IMR-90 (cell line): ENCODE results near the gene STK36. TPM values are rescaled to one million over a fixed set of nuclear protein-coding genes. Genes with fewer than 3 reads are reported as not detected.

Source experiments
- ATAC-seq: fragments of 200-7000 bp; cut with Tn5 transposase; 2 replicates; pipeline ENCODE4 v1.9.1; 2020; ENCODE audit warnings: low read depth, mild to moderate bottlenecking, moderate library complexity
- BruUV-seq: library from RNA; stranded (reverse); fragments of 400-500 nt; replicated peaks from 2 replicates; lab custom pipeline; 2021; lab: Mats Ljungman, UMichigan
- CTCF ChIA-PET: fragments of 300-600 bp; formaldehyde crosslinking; extraction: SDS; loops from one replicate; lab custom pipeline; 2021; ENCODE audit warnings: antibody characterized with exemption; lab: Yijun Ruan, JAX
- POLR2A ChIA-PET: fragments of 300-600 bp; sonication (Branson Sonifier 250); formaldehyde crosslinking; loops from one replicate; lab custom pipeline; 2022; ENCODE audit warnings: antibody characterized with exemption; ENCODE audit not compliant: unreplicated experiment; lab: Charles Lee
- DNase-seq: peaks from one replicate; pipeline ENCODE4 v3.0.0; 2013
- H2AFZ ChIP-seq: replicated peaks from 2 replicates; pipeline ENCODE3; 2013; ENCODE audit warnings: low read length, mild to moderate bottlenecking; ENCODE audit not compliant: poor library complexity
- H2AK5ac ChIP-seq: 2 replicates; pipeline ENCODE4 v1.6.1; 2013; ENCODE audit warnings: low read depth, low read length, inconsistent platforms
- H2AK9ac ChIP-seq: replicated peaks from 2 replicates; pipeline ENCODE3; 2013; ENCODE audit warnings: mild to moderate bottlenecking, low read depth, low read length, moderate library complexity; ENCODE audit not compliant: poor library complexity
- H2BK120ac ChIP-seq: 2 replicates; pipeline ENCODE4 v1.6.1; 2013; ENCODE audit warnings: low read depth, low read length, inconsistent platforms
- H2BK15ac ChIP-seq: 3 replicates; pipeline ENCODE4 v1.6.1; 2013; ENCODE audit warnings: low read depth, low read length, inconsistent platforms
- H2BK20ac ChIP-seq: 2 replicates; pipeline ENCODE4 v1.6.1; 2013; ENCODE audit warnings: low read depth, mild to moderate bottlenecking, inconsistent platforms, low read length, moderate library complexity
- H2BK5ac ChIP-seq: 2 replicates; pipeline ENCODE4 v1.6.1; 2013; ENCODE audit warnings: mild to moderate bottlenecking, low read depth, low read length, inconsistent platforms; ENCODE audit not compliant: poor library complexity, severe bottlenecking
- H3K14ac ChIP-seq: replicated peaks from 2 replicates; pipeline ENCODE4 v1.6.1; 2013; ENCODE audit warnings: low read depth, low read length, inconsistent platforms
- H3K18ac ChIP-seq: 2 replicates; pipeline ENCODE4 v1.6.1; 2013; ENCODE audit warnings: low read depth, low read length, control low read depth
- H3K23ac ChIP-seq: 2 replicates; pipeline ENCODE4 v1.6.1; 2013; ENCODE audit warnings: low read depth, low read length, inconsistent platforms
- H3K27ac ChIP-seq: 2 replicates; pipeline ENCODE4 v1.5.1; 2013; ENCODE audit warnings: mild to moderate bottlenecking, control low read depth, low read length; ENCODE audit not compliant: insufficient read depth
- H3K27me3 ChIP-seq: 2 replicates; pipeline ENCODE4 v1.6.1; 2013; ENCODE audit warnings: low read length; ENCODE audit not compliant: control insufficient read depth, insufficient read depth
- H3K36me3 ChIP-seq: 2 replicates; pipeline ENCODE4 v1.6.1; 2013; ENCODE audit warnings: low read length, mixed read lengths; ENCODE audit not compliant: control insufficient read depth, insufficient read depth
- H3K4ac ChIP-seq: 2 replicates; pipeline ENCODE4 v1.6.1; 2013; ENCODE audit warnings: low read depth, low read length, inconsistent platforms
- H3K4me1 ChIP-seq: 2 replicates; pipeline ENCODE4 v1.6.1; 2013; ENCODE audit warnings: low read length, mixed read lengths; ENCODE audit not compliant: control insufficient read depth, insufficient read depth
- H3K4me2 ChIP-seq: 2 replicates; pipeline ENCODE4 v1.6.1; 2013; ENCODE audit warnings: low read depth, mild to moderate bottlenecking, control low read depth, low read length, moderate library complexity
- H3K4me3 ChIP-seq: 2 replicates; pipeline ENCODE4 v1.5.1; 2013; ENCODE audit warnings: low read depth, mild to moderate bottlenecking, control low read depth, low read length, moderate library complexity; ENCODE audit not compliant: insufficient read depth
- H3K56ac ChIP-seq: 2 replicates; pipeline ENCODE4 v1.6.1; 2013; ENCODE audit warnings: low read length, inconsistent platforms; ENCODE audit not compliant: insufficient read depth; ENCODE audit errors: extremely low read depth
- H3K79me1 ChIP-seq, 2 experiments: 2 replicates each; pipeline ENCODE4 v1.6.1; 2013; ENCODE audit warnings: low read length in 2 of 2, inconsistent platforms in 1 of 2, low read depth in 1 of 2
- H3K9ac ChIP-seq: 2 replicates; pipeline ENCODE4 v1.6.1; 2013; ENCODE audit warnings: low read depth, low read length, control low read depth
- H3K9me1 ChIP-seq: 2 replicates; pipeline ENCODE4 v1.6.1; 2013; ENCODE audit warnings: low read length, inconsistent platforms; ENCODE audit not compliant: insufficient read depth
- H3K9me3 ChIP-seq: 2 replicates; pipeline ENCODE4 v1.6.1; 2013; ENCODE audit warnings: low read length; ENCODE audit not compliant: control insufficient read depth, insufficient read depth
- H4K20me1 ChIP-seq: 2 replicates; pipeline ENCODE4 v1.6.1; 2013; ENCODE audit warnings: low read length, inconsistent platforms; ENCODE audit not compliant: insufficient read depth
- H4K5ac ChIP-seq: 2 replicates; pipeline ENCODE4 v1.6.1; 2013; ENCODE audit warnings: mild to moderate bottlenecking, low read depth, low read length, control low read depth
- H4K8ac ChIP-seq, 2 experiments: 2 replicates each; pipeline ENCODE4 v1.6.1; 2013; ENCODE audit warnings: low read depth in 2 of 2, low read length in 2 of 2, control low read depth in 1 of 2, inconsistent platforms in 1 of 2
- H4K91ac ChIP-seq: 2 replicates; pipeline ENCODE4 v1.6.1; 2013; ENCODE audit warnings: low read depth, low read length, inconsistent platforms; ENCODE audit not compliant: insufficient read depth
- MXI1 ChIP-seq: IDR thresholded peaks from 2 replicates; pipeline ENCODE4 v1.6.1; 2012; ENCODE audit warnings: low read depth, mild to moderate bottlenecking, low read length, moderate library complexity, borderline replicate concordance
- POLR2A ChIP-seq: IDR thresholded peaks from 2 replicates; pipeline ENCODE4 v1.6.1; 2012; ENCODE audit warnings: mild to moderate bottlenecking, low read depth, low read length
- WGBS, 2 experiments: methylation state at CpG; one replicate each; pipeline versions ENCODE4 v1.1.5 to v1.1.7; 2013; ENCODE audit warnings: missing lambda C conversion rate in 2 of 2; ENCODE audit not compliant: insufficient read length in 1 of 2; ENCODE audit errors: extremely low coverage in 2 of 2; 5-methylcytosine and 5-hydroxymethylcytosine counted together
- dilution Hi-C: fragments of 300-500 bp; cut with HindIII; formaldehyde crosslinking; loops from one replicate; pipeline ENCODE4 v1.14.3; 2018; ENCODE audit warnings: low sequenced_read_pairs; ENCODE audit not compliant: unreplicated experiment
- in situ Hi-C: fragments of 300-500 bp; cut with MboI; formaldehyde crosslinking; loops from 3 replicates; pipeline ENCODE4 v1.14.3; 2019; ENCODE audit warnings: low sequenced_read_pairs, inconsistent platforms, mixed read lengths
- intact Hi-C: fragments of 100-400 bp; cut with micrococcal nuclease; formaldehyde crosslinking; loops from 2 replicates; pipeline ENCODE4 v1.10.0; 2022
- polyA plus RNA-seq, 3 experiments: library from polyadenylated mRNA; depleted of rRNA; stranded (reverse); fragments of >200 nt; gene quantifications; 2 replicates each; pipeline ENCODE4 v1.2.3, GENCODE V29; 2012; ENCODE audit warnings: low replicate concordance in 1 of 3
- total RNA-seq: library from RNA; depleted of rRNA; stranded (reverse); fragments of >200 nt; gene quantifications from 2 replicates; pipeline ENCODE4 v1.2.3, GENCODE V29; 2012

The STK36 gene
- total and polyA plus RNA-seq, 2 of the 4 experiments (the other 2 are of a cell fraction), result 17.6 to 44.5 TPM

GRCh38 chr2:218623366-218623705 is 48.5 kb upstream of the STK36 start:
- no peak overlapping the region for H4K5ac ChIP-seq
- H3K27ac ChIP-seq, result no peak overlapping the region
- BruUV-seq, result no TSS peak
- no peak overlapping the region for H2AK9ac ChIP-seq
- no CpG with 5 or more reads among the region's 3 CpGs for WGBS, 2 experiments
- ATAC-seq (no peak), DNase-seq (no peak)
- H2BK120ac ChIP-seq, result no peak overlapping the region
- H3K4me3 ChIP-seq, result no peak overlapping the region
- no peak overlapping the region for H2BK20ac ChIP-seq
- H3K56ac ChIP-seq, result no peak overlapping the region
- H3K36me3 ChIP-seq, result no peaks in the 10 kb centered on the region
- no peak overlapping the region for H2AFZ ChIP-seq
- H3K9ac ChIP-seq, result no peak overlapping the region
- H3K4me2 ChIP-seq, result no peak overlapping the region
- H3K23ac ChIP-seq, result no peak overlapping the region
- in situ Hi-C loops (no loop called here), intact Hi-C loops (no loop called here), dilution Hi-C loops (no loop called here)
- no peaks in the 10 kb centered on the region for H3K27me3 ChIP-seq
- H3K18ac ChIP-seq, result no peak overlapping the region
- ChIA-PET POLR2A (no interaction called here), CTCF (no interaction called here)
- TF ChIP-seq MXI1 (no peak), POLR2A (no peak)
- no peak overlapping the region for H4K91ac ChIP-seq
- no peak overlapping the region for H2BK15ac ChIP-seq
- no peak overlapping the region for H2BK5ac ChIP-seq
- no peaks in the 10 kb centered on the region for H3K79me1 ChIP-seq
- H3K14ac ChIP-seq, result no peak overlapping the region
- no peaks in the 10 kb centered on the region; the same call in 1 of the 2 replicates for H3K4me1 ChIP-seq
- no peaks in the 10 kb centered on the region for H3K9me3 ChIP-seq
- no peak overlapping the region for H4K8ac ChIP-seq
- no peak overlapping the region for H3K4ac ChIP-seq
- H4K20me1 ChIP-seq, result no peaks in the 10 kb centered on the region
- H2AK5ac ChIP-seq, result no peak overlapping the region
- 0 out of 2 replicates have a peak, but pooled peaks cover 3% of the 10 kb centered on the region for H3K9me1 ChIP-seq
